Caco-2 (cell line): Measurements from ENCODE around the gene RXRA. TPM values are rescaled to one million over a fixed set of nuclear protein-coding genes. Genes with fewer than 3 reads are reported as not detected.

Experiments
- BruUV-seq: library from RNA; stranded (reverse); fragments of 400-500 nt; replicated peaks from 2 replicates; lab custom pipeline; 2021; lab: Mats Ljungman, UMichigan
- CTCF ChIA-PET: fragments of 300-600 bp; sonication (Branson Sonifier 250); formaldehyde crosslinking; loops from one replicate; lab custom pipeline; 2022; ENCODE audit warnings: antibody characterized with exemption; lab: Charles Lee
- POLR2A ChIA-PET: fragments of 300-600 bp; sonication (Branson Sonifier 250); formaldehyde crosslinking; loops from one replicate; lab custom pipeline; 2022; ENCODE audit warnings: antibody characterized with exemption; lab: Charles Lee
- DNase-seq, 2 experiments: peaks; one replicate each; pipeline versions ENCODE4 v3.0.0 to v3.0.0-alpha.2; 2020 to 2022
- H3K27me3 ChIP-seq: replicated peaks from 2 replicates; pipeline ENCODE4 v1.6.0; 2011; ENCODE audit warnings: low read length; ENCODE audit not compliant: control insufficient read depth, insufficient read depth
- H3K36me3 ChIP-seq: 2 replicates; pipeline ENCODE4 v1.5.1; 2011; ENCODE audit warnings: low read length; ENCODE audit not compliant: control insufficient read depth, insufficient read depth
- H3K4me1 ChIP-seq: fragments of 250-450 bp; sonication (Bioruptor Pico); 2 replicates; pipeline ENCODE4 v1.5.1; 2020; ENCODE audit warnings: mild to moderate bottlenecking
- H3K4me3 ChIP-seq: 2 replicates; pipeline ENCODE4 v1.5.1; 2011; ENCODE audit warnings: low read depth, mild to moderate bottlenecking, control low read depth, low read length
- H3K9me3 ChIP-seq: fragments of 250-450 bp; sonication (Bioruptor Pico); 2 replicates; pipeline ENCODE4 v1.5.1; 2020; ENCODE audit warnings: mild to moderate bottlenecking, moderate library complexity
- H3K27ac Mint-ChIP-seq: one replicate; pipeline ENCODE4 v1.8.0; 2022; ENCODE audit warnings: mixed read lengths; ENCODE audit not compliant: unreplicated experiment
- H3K27me3 Mint-ChIP-seq: one replicate; pipeline ENCODE4 v1.8.0; 2022; ENCODE audit warnings: mixed read lengths; ENCODE audit not compliant: insufficient read depth, unreplicated experiment
- H3K36me3 Mint-ChIP-seq: one replicate; pipeline ENCODE4 v1.8.0; 2022; ENCODE audit warnings: mild to moderate bottlenecking, mixed read lengths; ENCODE audit not compliant: insufficient read depth, unreplicated experiment
- H3K4me1 Mint-ChIP-seq: one replicate; pipeline ENCODE4 v1.8.0; 2022; ENCODE audit warnings: low read depth, mixed read lengths; ENCODE audit not compliant: unreplicated experiment
- H3K4me3 Mint-ChIP-seq: one replicate; pipeline ENCODE4 v1.8.0; 2022; ENCODE audit warnings: mild to moderate bottlenecking, moderate library complexity, mixed read lengths; ENCODE audit not compliant: unreplicated experiment
- H3K9me3 Mint-ChIP-seq: one replicate; pipeline ENCODE4 v1.8.0; 2022; ENCODE audit warnings: mixed read lengths; ENCODE audit not compliant: unreplicated experiment
- CTCF ChIP-seq, 2 experiments: fragments of 200-600 bp in 1 of 2; IDR thresholded peaks; 1 replicate in 1 of 2; 2 replicates in 1 of 2; pipeline versions ENCODE4 v1.5.1 to v1.8.0; 2011 to 2022; ENCODE audit warnings: antibody characterized with exemption in 1 of 2, control low read depth in 1 of 2, inconsistent platforms in 1 of 2, low read depth in 1 of 2, low read length in 1 of 2, mild to moderate bottlenecking in 1 of 2, moderate library complexity in 1 of 2; ENCODE audit not compliant: insufficient read depth in 1 of 2, severe bottlenecking in 1 of 2, unreplicated experiment in 1 of 2
- intact Hi-C: fragments of 100-400 bp; cut with micrococcal nuclease; formaldehyde crosslinking; loops from one replicate; pipeline ENCODE4 v1.10.0; 2022; ENCODE audit not compliant: unreplicated experiment
- total RNA-seq: library from RNA; stranded (reverse); gene quantifications from 2 replicates; pipeline ENCODE4 v1.2.3, GENCODE V29; 2022

The RXRA gene
- total RNA-seq, 1 experiment from 2014 or later: 69.1 TPM

- CTCF ChIA-PET: no interaction called here
- H3K4me3 Mint-ChIP-seq: no peak overlapping the region
These were observed 47.0 kb downstream of the RXRA start for GRCh38 chr9:134373269-134373668.

GRCh38 chr9:134373953-134374300, 47.7 kb downstream of the RXRA start:
- Mint-ChIP-seq H3K27me3 (no peaks in the 10 kb centered on the region), H3K27ac (no peak overlapping the region), H3K9me3 (no peaks in the 10 kb centered on the region), H3K36me3 (peaks cover 22% of the 10 kb centered on the region), H3K4me3 (no peak overlapping the region), H3K4me1 (peaks cover 6% of the 10 kb centered on the region)
- Histone ChIP-seq H3K4me1 (no peaks in the 10 kb centered on the region), H3K27me3 (no peaks in the 10 kb centered on the region), H3K36me3 (no peaks in the 10 kb centered on the region), H3K4me3 (no peak overlapping the region), H3K9me3 (no peaks in the 10 kb centered on the region)
- TF ChIP-seq CTCF (IDR thresholded peaks at IDR 0.05; ENCODE audit: insufficient read depth in 1 of 2, low read depth in 1 of 2, low read length in 1 of 2, severe bottlenecking in 1 of 2, unreplicated experiment in 1 of 2): no peak
- ChIA-PET POLR2A (no interaction called here), CTCF (no interaction called here)
- intact Hi-C loops: no loop called here
- BruUV-seq: no TSS peak
- no peak for DNase-seq

More at GRCh38 chr9:134373269-134373668, 47.0 kb downstream of the RXRA start:
- H3K4me3 ChIP-seq: no peak overlapping the region
- H3K4me1 ChIP-seq: no peaks in the 10 kb centered on the region
- peaks cover 12% of the 10 kb centered on the region for H3K4me1 Mint-ChIP-seq
- H3K9me3 ChIP-seq: no peaks in the 10 kb centered on the region
- BruUV-seq: no TSS peak
- peaks cover 27% of the 10 kb centered on the region for H3K36me3 Mint-ChIP-seq
- POLR2A ChIA-PET: no interaction called here
- H3K36me3 ChIP-seq: no peaks in the 10 kb centered on the region
- H3K27me3 Mint-ChIP-seq: no peaks in the 10 kb centered on the region
- no peak for DNase-seq
- intact Hi-C loops: no loop called here
- TF ChIP-seq CTCF (IDR thresholded peaks at IDR 0.05; ENCODE audit: insufficient read depth in 1 of 2, low read depth in 1 of 2, low read length in 1 of 2, severe bottlenecking in 1 of 2, unreplicated experiment in 1 of 2): no peak
- H3K27ac Mint-ChIP-seq: no peak overlapping the region
- H3K9me3 Mint-ChIP-seq: no peaks in the 10 kb centered on the region
- no peaks in the 10 kb centered on the region for H3K27me3 ChIP-seq

GRCh38 chr9:134374301-134375010, 48.2 kb downstream of the RXRA start:
- TF ChIP-seq CTCF (IDR thresholded peaks at IDR 0.05; ENCODE audit: insufficient read depth in 1 of 2, low read depth in 1 of 2, low read length in 1 of 2, severe bottlenecking in 1 of 2, unreplicated experiment in 1 of 2): no peak
- intact Hi-C loops: no loop called here
- CTCF ChIA-PET: no interaction called here
- peaks cover 22% of the 10 kb centered on the region for H3K36me3 Mint-ChIP-seq
- POLR2A ChIA-PET: no interaction called here
- Histone ChIP-seq H3K27me3 (no peaks in the 10 kb centered on the region), H3K4me1 (no peaks in the 10 kb centered on the region), H3K4me3 (no peak overlapping the region), H3K9me3 (no peaks in the 10 kb centered on the region), H3K36me3 (no peaks in the 10 kb centered on the region)
- no peak overlapping the region for H3K4me3 Mint-ChIP-seq
- H3K27me3 Mint-ChIP-seq: no peaks in the 10 kb centered on the region
- BruUV-seq: no TSS peak
- no peaks in the 10 kb centered on the region for H3K9me3 Mint-ChIP-seq
- no peak for DNase-seq
- no peak overlapping the region for H3K27ac Mint-ChIP-seq
- peaks cover 6% of the 10 kb centered on the region for H3K4me1 Mint-ChIP-seq
